GM12878 (cell line): ENCODE results near the gene BTF3. TPM values are rescaled to one million over a fixed set of nuclear protein-coding genes. Genes with fewer than 3 reads are reported as not detected.

Experiments
- ATAC-seq: fragments of 200-7000 bp; cut with Tn5 transposase; 3 replicates; pipeline ENCODE4 v1.9.1; 2020; ENCODE audit warnings: mild to moderate bottlenecking, moderate library complexity
- BruUV-seq: library from RNA; stranded (reverse); fragments of 400-500 nt; replicated peaks from 2 replicates; lab custom pipeline; 2021; lab: Mats Ljungman, UMichigan
- CTCF ChIA-PET: fragments of 300-600 bp; sonication (Branson Sonifier 250); formaldehyde crosslinking; extraction: SDS; loops from one replicate; lab custom pipeline; 2021; ENCODE audit warnings: inconsistent platforms; lab: Yijun Ruan, JAX
- POLR2A ChIA-PET: fragments of 350-600 bp; formaldehyde crosslinking; extraction: SDS; loops from one replicate; lab custom pipeline; 2021; ENCODE audit warnings: inconsistent platforms; lab: Charles Lee
- RAD21 ChIA-PET: fragments of 300-600 bp; sonication (Branson Sonifier 250); formaldehyde crosslinking; loops from one replicate; lab custom pipeline; 2023; ENCODE audit warnings: antibody characterized with exemption; ENCODE audit not compliant: unreplicated experiment; lab: Charles Lee
- SMC1A ChIA-PET: fragments of 300-600 bp; sonication (Branson Sonifier 250); formaldehyde crosslinking; loops from one replicate; lab custom pipeline; 2023; ENCODE audit not compliant: unreplicated experiment, uncharacterized antibody; lab: Charles Lee
- DNase-seq: peaks from one replicate; pipeline ENCODE4 v3.0.0-alpha.2; 2011; ENCODE audit warnings: low read depth, low spot score
- FAIRE-seq: peaks from 3 replicates; lab custom pipeline; 2011; peaks lifted over from hg19 to GRCh38; lab: Jason Lieb, UNC
- H2AFZ ChIP-seq: 2 replicates; pipeline ENCODE4 v1.6.0; 2011; ENCODE audit warnings: low read depth, low read length, control low read depth; ENCODE audit not compliant: control insufficient read depth
- H3K27ac ChIP-seq: 2 replicates; pipeline ENCODE4 v1.5.1; 2011; ENCODE audit warnings: control low read depth; ENCODE audit not compliant: control insufficient read depth, insufficient read depth
- H3K27me3 ChIP-seq, 2 experiments: replicated peaks in 1 of 2; 2 replicates each; pipeline versions ENCODE4 v1.6.0 to v1.6.1; 2011; ENCODE audit warnings: low read length in 1 of 2; ENCODE audit not compliant: control insufficient read depth in 2 of 2, insufficient read depth in 2 of 2
- H3K36me3 ChIP-seq, 2 experiments: 2 replicates each; pipeline ENCODE4 v1.5.1; 2011; ENCODE audit warnings: low read length in 1 of 2; ENCODE audit not compliant: control insufficient read depth in 2 of 2, insufficient read depth in 2 of 2
- H3K4me1 ChIP-seq: 2 replicates; pipeline ENCODE4 v1.6.1; 2011; ENCODE audit warnings: mild to moderate bottlenecking, low read length, moderate library complexity, mixed read lengths; ENCODE audit not compliant: control insufficient read depth, insufficient read depth
- H3K4me2 ChIP-seq: 2 replicates; pipeline ENCODE4 v1.6.0; 2011; ENCODE audit warnings: control low read depth; ENCODE audit not compliant: control insufficient read depth, insufficient read depth
- H3K4me3 ChIP-seq: fragments of 200-600 bp; sonication (generic); 2 replicates; pipeline ENCODE4 v1.5.1; 2016
- H3K79me2 ChIP-seq: 2 replicates; pipeline ENCODE4 v1.6.0; 2011; ENCODE audit warnings: low read length; ENCODE audit not compliant: control insufficient read depth, insufficient read depth
- H3K9ac ChIP-seq: 2 replicates; pipeline ENCODE4 v1.8.0; 2011; ENCODE audit warnings: low read length, control low read depth, mixed read lengths; ENCODE audit not compliant: control insufficient read depth, insufficient read depth
- H3K9me3 ChIP-seq: replicated peaks from 3 replicates; pipeline ENCODE4 v1.5.1; 2011; ENCODE audit warnings: mild to moderate bottlenecking, low read length; ENCODE audit not compliant: control insufficient read depth, insufficient read depth
- H4K20me1 ChIP-seq: 2 replicates; pipeline ENCODE4 v1.6.0; 2011; ENCODE audit not compliant: control insufficient read depth, insufficient read depth
- ASH2L ChIP-seq: fragments of 300-600, 200-600 bp; sonication (generic); IDR thresholded peaks from 2 replicates; pipeline ENCODE4 v1.6.1; 2017; ENCODE audit warnings: low read depth, mild to moderate bottlenecking, borderline replicate concordance
- BACH1 ChIP-seq: fragments of 450-650 bp; IDR thresholded peaks from 2 replicates; pipeline ENCODE4 v1.6.1; 2017; ENCODE audit warnings: mild to moderate bottlenecking, borderline replicate concordance
- CEBPB ChIP-seq, 2 experiments: fragments of 150-350 bp in 1 of 2; IDR thresholded peaks; 2 replicates each; pipeline ENCODE4 v1.6.1; 2012 to 2014; ENCODE audit warnings: low read depth in 2 of 2, low read length in 2 of 2, borderline replicate concordance in 1 of 2, inconsistent platforms in 1 of 2
- EED ChIP-seq: sonication (generic); IDR thresholded peaks from 2 replicates; pipeline ENCODE4 v1.6.1; 2016; ENCODE audit warnings: antibody characterized with exemption, low read depth
- IKZF2 ChIP-seq, 2 experiments: fragments of 450-650 bp; IDR thresholded peaks; 2 replicates each; pipeline ENCODE4 v1.6.1; 2017; ENCODE audit warnings: mild to moderate bottlenecking in 2 of 2, moderate library complexity in 2 of 2
- SPI1 ChIP-seq: IDR thresholded peaks from 2 replicates; pipeline ENCODE4 v1.6.1; 2011; ENCODE audit warnings: low read depth, mild to moderate bottlenecking, low read length, moderate library complexity, borderline replicate concordance; ENCODE audit not compliant: insufficient read depth
- TARDBP ChIP-seq: IDR thresholded peaks from 2 replicates; pipeline ENCODE4 v1.6.1; 2016; ENCODE audit warnings: borderline replicate concordance
- ZNF24 ChIP-seq: fragments of 450-650 bp; IDR thresholded peaks from 2 replicates; pipeline ENCODE4 v1.6.1; 2017; ENCODE audit warnings: antibody characterized with exemption, mild to moderate bottlenecking
- WGBS: methylation state at CpG from one replicate; pipeline ENCODE4 v1.1.6; 2016; ENCODE audit warnings: low lambda C conversion rate; ENCODE audit not compliant: insufficient replicate concordance, insufficient coverage; ENCODE audit errors: missing lambda C conversion rate; 5-methylcytosine and 5-hydroxymethylcytosine counted together
- in situ Hi-C: fragments of 300-500 bp; cut with MboI; formaldehyde crosslinking; loops from 9 replicates; pipeline ENCODE4 v1.14.3; 2018; ENCODE audit warnings: mixed read lengths
- intact Hi-C: fragments of 100-400 bp; cut with micrococcal nuclease; formaldehyde crosslinking; loops from one replicate; pipeline ENCODE4 v1.14.2; 2022; ENCODE audit not compliant: unreplicated experiment
- polyA plus RNA-seq, 11 experiments: library from polyadenylated mRNA; depleted of rRNA in 4 of 11; unstranded in 6 of 11; stranded (reverse) in 5 of 11; fragments of >200 nt; fragmentation: Nextera tagmentation in 4 of 11; fragmentation: Illumina TruSeq in 1 of 11; extraction: Ambion mirVana in 4 of 11; extraction: Trizol in 1 of 11; gene quantifications; 1 replicate in 1 of 11; 2 replicates in 10 of 11; pipeline versions ENCODE4 v1.2.1 to v1.2.3, GENCODE V29; 2011 to 2016; ENCODE audit warnings: inconsistent platforms in 2 of 11, missing spikeins in 2 of 11, low read depth in 1 of 11
- total RNA-seq, 4 experiments: library from RNA; depleted of rRNA in 3 of 4; stranded (reverse); fragments of >200 nt in 3 of 4; fragmentation: Illumina TruSeq in 1 of 4; extraction: Trizol in 1 of 4; gene quantifications; 2 replicates each; pipeline versions ENCODE4 v1.2.1 to v1.2.3, GENCODE V29; 2013 to 2021
- TF ChIP-seq, protein P1 (sequence below): fragments of 450-650 bp; IDR thresholded peaks from 2 replicates; pipeline ENCODE4 v1.6.1; 2014; ENCODE audit warnings: mild to moderate bottlenecking
- TF ChIP-seq, protein P2 (sequence below): fragments of 150-350 bp; IDR thresholded peaks from 2 replicates; pipeline ENCODE4 v1.6.1; 2014; ENCODE audit warnings: mild to moderate bottlenecking, low read depth, low read length
- TF ChIP-seq, protein P3 (sequence below): fragments of 450-650 bp; IDR thresholded peaks from 2 replicates; pipeline ENCODE4 v1.6.1; 2018; ENCODE audit warnings: mild to moderate bottlenecking, low read depth, moderate library complexity; ENCODE audit not compliant: partially characterized antibody

Gene BTF3
- total and polyA plus RNA-seq, 10 of the 15 experiments (the other 5 are each of a cell fraction or from before 2014, with no cell fraction given), result 492 to 1,650 (median 904) TPM

DNA sequence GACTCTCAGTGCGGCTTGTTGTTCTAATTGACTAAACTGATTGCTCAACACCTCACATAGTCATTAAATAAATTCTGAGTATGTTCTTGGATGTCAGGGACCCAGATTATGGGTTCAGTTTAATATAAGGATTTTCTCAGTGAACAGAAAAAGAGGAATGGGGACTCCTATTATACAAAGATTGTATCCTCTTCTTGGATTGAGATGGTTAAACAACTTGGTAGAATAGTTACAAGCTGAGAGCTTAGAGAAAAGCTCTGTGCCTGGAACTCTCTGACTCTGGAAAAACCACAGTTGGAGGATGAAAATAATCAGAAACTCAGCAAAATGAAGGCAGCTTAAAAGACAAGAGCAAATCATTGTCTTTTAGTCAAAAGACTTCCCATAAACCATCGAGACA is 36.7 kb downstream of the BTF3 start:
- 50% methylated on average over 2 of the region's 2 CpGs for WGBS
- no peaks in the 10 kb centered on the region for H3K36me3 ChIP-seq
- RAD21 ChIA-PET, result interaction anchor here (0.7 to 1.2 kb wide), 2 partner anchors 14 to 16 kb away, joined by 3 read pairs; no protein-coding TSS in a partner anchor
- POLR2A ChIA-PET, result no interaction called here
- no peak overlapping the region for H3K4me2 ChIP-seq
- H3K79me2 ChIP-seq, result no peaks in the 10 kb centered on the region
- SMC1A ChIA-PET, result interaction anchor here (1.1 to 4.0 kb wide), 2 partner anchors 15 to 20 kb away, joined by 4 to 48 read pairs; no protein-coding TSS in a partner anchor
- CTCF ChIA-PET, result interaction anchor here (0.7 to 8.1 kb wide), 3 partner anchors 8 to 80 kb away, joined by 3 to 139 read pairs (median 28); no protein-coding TSS in a partner anchor
- H3K27ac ChIP-seq, result no peak overlapping the region
- no peaks in the 10 kb centered on the region for H4K20me1 ChIP-seq
- H3K9ac ChIP-seq, result no peak overlapping the region
- TF ChIP-seq ASH2L (no peak), EED (no peak), TARDBP (no peak), BACH1 (no peak), IKZF2 (IDR thresholded peaks at IDR 0.05) (no peak), CEBPB (IDR thresholded peaks at IDR 0.05; ENCODE audit: borderline replicate concordance in 1 of 2, low read depth in 2 of 2, low read length in 2 of 2) (no peak), ZNF24 (no peak), SPI1 (no peak)
- TF ChIP-seq, protein P1, sequence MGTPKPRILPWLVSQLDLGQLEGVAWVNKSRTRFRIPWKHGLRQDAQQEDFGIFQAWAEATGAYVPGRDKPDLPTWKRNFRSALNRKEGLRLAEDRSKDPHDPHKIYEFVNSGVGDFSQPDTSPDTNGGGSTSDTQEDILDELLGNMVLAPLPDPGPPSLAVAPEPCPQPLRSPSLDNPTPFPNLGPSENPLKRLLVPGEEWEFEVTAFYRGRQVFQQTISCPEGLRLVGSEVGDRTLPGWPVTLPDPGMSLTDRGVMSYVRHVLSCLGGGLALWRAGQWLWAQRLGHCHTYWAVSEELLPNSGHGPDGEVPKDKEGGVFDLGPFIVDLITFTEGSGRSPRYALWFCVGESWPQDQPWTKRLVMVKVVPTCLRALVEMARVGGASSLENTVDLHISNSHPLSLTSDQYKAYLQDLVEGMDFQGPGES, result no peak
- TF ChIP-seq, protein P2, sequence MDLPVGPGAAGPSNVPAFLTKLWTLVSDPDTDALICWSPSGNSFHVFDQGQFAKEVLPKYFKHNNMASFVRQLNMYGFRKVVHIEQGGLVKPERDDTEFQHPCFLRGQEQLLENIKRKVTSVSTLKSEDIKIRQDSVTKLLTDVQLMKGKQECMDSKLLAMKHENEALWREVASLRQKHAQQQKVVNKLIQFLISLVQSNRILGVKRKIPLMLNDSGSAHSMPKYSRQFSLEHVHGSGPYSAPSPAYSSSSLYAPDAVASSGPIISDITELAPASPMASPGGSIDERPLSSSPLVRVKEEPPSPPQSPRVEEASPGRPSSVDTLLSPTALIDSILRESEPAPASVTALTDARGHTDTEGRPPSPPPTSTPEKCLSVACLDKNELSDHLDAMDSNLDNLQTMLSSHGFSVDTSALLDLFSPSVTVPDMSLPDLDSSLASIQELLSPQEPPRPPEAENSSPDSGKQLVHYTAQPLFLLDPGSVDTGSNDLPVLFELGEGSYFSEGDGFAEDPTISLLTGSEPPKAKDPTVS, result no peak
- TF ChIP-seq, protein P3, sequence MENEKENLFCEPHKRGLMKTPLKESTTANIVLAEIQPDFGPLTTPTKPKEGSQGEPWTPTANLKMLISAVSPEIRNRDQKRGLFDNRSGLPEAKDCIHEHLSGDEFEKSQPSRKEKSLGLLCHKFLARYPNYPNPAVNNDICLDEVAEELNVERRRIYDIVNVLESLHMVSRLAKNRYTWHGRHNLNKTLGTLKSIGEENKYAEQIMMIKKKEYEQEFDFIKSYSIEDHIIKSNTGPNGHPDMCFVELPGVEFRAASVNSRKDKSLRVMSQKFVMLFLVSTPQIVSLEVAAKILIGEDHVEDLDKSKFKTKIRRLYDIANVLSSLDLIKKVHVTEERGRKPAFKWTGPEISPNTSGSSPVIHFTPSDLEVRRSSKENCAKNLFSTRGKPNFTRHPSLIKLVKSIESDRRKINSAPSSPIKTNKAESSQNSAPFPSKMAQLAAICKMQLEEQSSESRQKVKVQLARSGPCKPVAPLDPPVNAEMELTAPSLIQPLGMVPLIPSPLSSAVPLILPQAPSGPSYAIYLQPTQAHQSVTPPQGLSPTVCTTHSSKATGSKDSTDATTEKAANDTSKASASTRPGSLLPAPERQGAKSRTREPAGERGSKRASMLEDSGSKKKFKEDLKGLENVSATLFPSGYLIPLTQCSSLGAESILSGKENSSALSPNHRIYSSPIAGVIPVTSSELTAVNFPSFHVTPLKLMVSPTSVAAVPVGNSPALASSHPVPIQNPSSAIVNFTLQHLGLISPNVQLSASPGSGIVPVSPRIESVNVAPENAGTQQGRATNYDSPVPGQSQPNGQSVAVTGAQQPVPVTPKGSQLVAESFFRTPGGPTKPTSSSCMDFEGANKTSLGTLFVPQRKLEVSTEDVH, result no peak
- no peaks in the 10 kb centered on the region for H3K4me1 ChIP-seq
- in situ Hi-C loops, result no loop called here
- intact Hi-C loops, result no loop called here
- no peak overlapping the region for H3K4me3 ChIP-seq
- H3K27me3 ChIP-seq, result no peaks in the 10 kb centered on the region; a peak in 2 of 4 replicates
- no peaks in the 10 kb centered on the region for H3K9me3 ChIP-seq
- DNase-seq (no peak), ATAC-seq (no peak), FAIRE-seq (no peak)
- BruUV-seq, result no TSS peak
- no peak overlapping the region for H2AFZ ChIP-seq
